GM18498 (cell line): ENCODE measurements around the gene TBX20.

Experiments
- ATAC-seq: cut with Tn5 transposase; IDR thresholded peaks from one replicate; pipeline ENCODE4 v1.9.1; 2021; ENCODE audit warnings: mild to moderate bottlenecking, moderate library complexity; ENCODE audit not compliant: unreplicated experiment

TBX20 gene, protein sequence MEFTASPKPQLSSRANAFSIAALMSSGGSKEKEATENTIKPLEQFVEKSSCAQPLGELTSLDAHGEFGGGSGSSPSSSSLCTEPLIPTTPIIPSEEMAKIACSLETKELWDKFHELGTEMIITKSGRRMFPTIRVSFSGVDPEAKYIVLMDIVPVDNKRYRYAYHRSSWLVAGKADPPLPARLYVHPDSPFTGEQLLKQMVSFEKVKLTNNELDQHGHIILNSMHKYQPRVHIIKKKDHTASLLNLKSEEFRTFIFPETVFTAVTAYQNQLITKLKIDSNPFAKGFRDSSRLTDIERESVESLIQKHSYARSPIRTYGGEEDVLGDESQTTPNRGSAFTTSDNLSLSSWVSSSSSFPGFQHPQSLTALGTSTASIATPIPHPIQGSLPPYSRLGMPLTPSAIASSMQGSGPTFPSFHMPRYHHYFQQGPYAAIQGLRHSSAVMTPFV

DNA sequence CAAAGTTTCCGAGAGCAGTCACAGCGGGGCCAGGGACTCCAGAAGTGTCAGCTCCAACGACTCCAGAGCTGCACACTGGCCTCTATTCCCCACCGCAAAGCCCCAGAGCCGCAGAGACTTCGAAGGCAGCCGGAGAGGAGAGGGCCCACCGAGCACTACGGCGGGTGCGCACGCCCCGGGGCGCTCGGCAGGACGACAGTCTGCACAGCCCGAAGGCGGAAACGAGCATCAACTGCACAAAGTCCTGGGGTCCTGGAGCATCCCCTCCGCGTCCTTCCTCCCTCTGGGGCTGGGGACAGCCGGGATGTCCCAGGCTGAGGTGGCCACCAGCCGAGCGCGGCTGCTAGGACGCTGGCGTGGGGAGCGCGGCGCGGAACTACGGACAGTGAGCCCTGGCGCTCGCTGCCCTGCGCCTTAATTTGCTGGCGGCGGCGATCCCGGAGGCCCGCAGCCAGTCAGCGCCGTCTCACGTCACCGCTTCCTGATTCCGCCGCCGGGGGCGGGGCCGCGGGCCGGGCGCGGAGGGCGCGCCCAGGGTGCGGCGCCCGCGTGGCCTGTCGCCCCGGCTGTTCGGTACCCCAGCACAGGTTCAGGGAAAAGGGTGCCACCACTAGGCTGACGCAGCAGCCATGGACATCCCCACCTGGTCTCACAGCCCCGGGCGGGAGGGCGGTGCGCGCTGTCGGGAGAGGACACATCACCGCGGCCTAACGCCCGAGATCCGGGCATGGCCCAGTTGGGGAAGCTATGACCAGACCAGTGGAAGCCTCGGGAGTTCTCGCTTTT is at the start of gene TBX20:
Gene TBX20 (minus strand): TSS at position 391 of the 786 bp plus-strand sequence. CDS start 480 bp downstream, outside the sequence.
- ATAC-seq, result no peak

DNA sequence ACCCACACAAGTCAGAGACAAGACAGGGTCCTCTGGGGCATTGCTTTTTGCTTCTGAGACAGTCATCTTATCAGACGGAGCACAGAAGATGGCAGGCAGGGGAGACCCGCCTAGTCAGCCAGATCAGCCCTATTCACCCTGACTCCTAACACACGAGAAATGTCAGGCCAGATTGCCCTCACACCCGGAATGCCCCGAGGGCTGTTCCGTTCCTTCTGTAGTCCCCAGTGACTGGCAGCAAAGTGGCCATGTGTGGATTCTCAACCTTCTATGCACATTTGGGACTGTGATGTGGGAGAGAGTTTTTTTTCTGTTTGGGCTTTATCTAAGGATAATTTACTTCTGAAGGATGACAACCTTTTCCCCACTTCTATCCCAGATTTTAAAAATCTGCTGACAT is 35.5 kb upstream of the TBX20 start:
- no peak for ATAC-seq

DNA sequence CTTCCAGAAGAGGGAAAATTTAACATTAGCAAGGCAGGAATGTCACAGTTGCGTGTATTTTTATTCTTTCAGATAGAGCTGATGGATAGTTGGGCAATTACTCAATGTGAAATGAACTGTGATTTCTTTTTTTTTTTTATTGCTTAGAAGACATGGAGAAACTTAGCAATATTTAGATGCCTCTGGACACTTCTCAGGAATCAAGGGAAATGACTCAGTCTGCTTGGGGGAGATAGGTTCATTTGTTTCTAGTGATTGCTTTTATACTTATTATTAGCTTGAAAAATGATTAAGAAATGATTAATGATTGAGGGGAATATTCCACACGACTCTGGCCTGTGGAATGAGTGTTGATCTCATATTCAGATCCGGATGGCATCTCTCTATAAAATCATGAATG is 33.1 kb upstream of the TBX20 start:
- ATAC-seq, result no peak

- no peak for ATAC-seq
Observed at GRCh38 chr7:35286422-35286821, 32.5 kb upstream of the TBX20 start.

DNA sequence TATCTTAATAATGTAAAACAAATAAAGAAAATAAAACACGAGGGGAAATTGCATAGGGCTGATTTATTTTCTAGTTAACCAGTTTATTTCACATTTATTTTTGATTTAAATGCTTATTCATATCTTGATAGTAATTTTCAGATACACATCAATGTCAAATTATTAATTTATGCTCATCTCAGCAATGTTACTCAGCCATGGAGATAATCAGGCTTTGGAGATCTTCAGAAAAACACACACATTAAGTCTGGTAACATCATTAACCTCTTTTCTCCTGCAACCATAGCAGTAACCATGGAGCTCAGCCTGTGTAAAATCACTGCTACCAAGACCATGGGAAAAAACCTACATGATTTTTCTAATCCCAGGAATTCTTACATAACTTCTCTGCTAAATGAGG is 31.9 kb upstream of the TBX20 start:
- no peak for ATAC-seq

GRCh38 chr7:35280902-35281301 is 27.0 kb upstream of the TBX20 start:
- no peak for ATAC-seq

DNA sequence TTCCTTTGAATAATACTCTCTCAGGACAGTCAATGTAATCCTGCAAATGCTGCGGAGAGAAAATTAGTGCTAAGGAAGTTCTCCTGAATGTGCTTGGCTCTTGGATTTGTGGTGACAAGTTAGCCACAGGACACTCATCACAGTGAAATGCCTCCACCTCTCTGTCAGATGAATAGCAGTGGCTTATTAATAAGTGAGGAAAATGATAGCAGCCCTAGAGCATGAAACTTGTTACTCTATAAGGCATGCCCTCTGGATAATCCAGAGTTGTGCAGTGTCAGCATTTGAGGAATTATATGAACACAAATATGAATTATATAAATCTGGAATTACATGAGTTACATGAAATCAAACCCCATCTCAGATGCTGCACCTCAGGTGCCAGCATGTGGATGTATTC is 23.5 kb upstream of the TBX20 start:
- no peak for ATAC-seq

GRCh38 chr7:35272246-35272645 is 18.3 kb upstream of the TBX20 start:
- ATAC-seq, result no peak

DNA sequence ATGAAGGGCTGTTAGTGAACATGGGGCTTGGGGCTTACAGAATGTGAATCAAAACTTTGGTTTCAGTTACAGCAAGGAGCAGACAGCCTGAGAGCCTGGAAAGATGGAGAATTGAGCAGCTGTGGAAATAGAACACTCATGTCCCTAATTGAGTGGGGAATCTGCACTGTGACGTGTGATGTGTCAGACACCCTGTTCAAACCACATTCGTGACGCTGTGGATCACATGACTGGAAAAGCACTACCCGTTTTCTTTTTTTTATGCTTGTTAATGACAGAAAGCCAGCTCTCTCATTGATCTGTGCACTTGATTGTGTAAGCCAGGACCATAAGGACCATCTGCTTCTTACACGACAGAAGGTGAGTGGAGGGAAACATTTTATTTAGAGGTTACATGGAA is 15.1 kb upstream of the TBX20 start:
- no peak for ATAC-seq

- ATAC-seq, result no peak
Observed at GRCh38 chr7:35267411-35267810, 13.5 kb upstream of the TBX20 start.

DNA sequence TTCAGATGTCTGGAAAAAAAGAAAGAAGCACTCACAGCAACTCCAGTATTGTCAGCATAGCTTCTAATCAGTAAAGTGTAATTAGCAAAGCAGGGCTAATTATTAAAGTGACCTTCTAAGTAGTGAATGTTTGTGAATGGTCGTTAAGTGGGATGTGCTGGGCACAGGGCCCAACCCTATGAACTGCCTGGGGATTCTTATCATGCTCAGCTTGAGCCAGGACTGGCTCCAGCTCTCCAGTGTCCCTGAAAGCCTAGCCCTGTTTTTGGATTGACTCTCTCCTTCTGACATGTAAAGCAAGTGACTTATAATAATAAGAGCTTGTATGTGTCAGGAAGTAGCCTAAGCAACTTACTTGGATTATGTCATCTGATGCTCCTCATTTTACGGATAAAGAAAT is 9.5 kb upstream of the TBX20 start:
- ATAC-seq, result no peak

- ATAC-seq, result no peak
Observed at GRCh38 chr7:35261476-35262285, 7.8 kb upstream of the TBX20 start.

DNA sequence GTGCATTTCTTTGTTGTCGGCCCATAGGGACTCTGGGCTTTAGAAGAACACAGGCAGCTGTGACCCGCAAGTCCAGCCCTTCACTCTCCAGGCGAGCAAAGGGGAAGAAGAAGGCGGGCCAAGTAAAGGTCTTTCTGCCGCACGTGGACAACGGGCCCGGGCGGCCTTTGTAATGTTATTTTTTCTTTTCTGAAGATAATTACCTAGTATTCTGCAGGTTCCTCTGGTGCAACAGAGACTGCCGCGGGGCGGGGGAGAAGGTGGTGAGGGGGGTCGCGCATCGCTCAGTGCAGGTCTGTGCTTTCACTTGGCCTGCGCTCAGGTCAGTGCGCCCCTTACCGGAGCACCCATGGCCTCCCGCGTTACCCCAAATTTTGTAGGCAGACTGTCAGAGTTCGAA is 7.1 kb upstream of the TBX20 start:
- ATAC-seq, result no peak

DNA sequence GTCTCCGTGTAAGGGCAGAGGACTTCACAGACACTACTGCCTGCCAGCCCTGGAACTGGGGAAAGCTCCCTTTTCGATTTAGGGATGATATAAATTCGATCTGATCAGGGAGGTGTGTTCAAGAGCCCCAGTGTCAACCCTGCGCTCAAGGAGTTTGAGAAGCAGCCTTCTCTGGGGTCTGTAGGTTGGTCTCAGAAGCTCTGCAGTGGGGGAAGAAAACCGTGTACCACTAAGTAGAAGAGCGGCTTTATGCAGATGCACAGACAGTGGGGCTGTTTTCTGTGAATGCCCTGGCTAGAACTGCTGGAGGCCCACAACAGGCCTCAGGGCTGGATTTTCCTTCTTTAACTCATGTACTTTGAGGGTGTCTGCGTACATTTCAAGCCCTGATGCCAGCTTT is 6.3 kb upstream of the TBX20 start:
- ATAC-seq, result no peak

DNA sequence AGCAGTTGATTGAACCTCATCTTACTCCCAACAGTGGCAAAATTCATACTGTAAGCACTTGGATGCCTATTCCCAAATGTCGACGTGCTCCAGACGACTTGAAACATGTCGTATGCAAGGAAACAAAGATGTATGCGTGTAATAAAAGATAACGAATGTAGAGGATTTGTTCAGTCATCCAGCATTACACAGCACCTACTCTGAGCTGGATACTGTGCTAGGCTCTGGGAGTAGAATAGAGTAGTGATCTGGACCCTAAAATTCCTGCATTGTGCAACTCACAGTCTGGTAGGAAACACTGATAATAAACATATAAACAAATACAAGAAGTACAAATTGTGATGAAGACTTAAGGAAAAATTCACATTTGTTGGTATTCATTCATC is 5.6 kb upstream of the TBX20 start:
- ATAC-seq, result no peak

GRCh38 chr7:35258868-35259522 is 5.1 kb upstream of the TBX20 start:
- ATAC-seq, result no peak

DNA sequence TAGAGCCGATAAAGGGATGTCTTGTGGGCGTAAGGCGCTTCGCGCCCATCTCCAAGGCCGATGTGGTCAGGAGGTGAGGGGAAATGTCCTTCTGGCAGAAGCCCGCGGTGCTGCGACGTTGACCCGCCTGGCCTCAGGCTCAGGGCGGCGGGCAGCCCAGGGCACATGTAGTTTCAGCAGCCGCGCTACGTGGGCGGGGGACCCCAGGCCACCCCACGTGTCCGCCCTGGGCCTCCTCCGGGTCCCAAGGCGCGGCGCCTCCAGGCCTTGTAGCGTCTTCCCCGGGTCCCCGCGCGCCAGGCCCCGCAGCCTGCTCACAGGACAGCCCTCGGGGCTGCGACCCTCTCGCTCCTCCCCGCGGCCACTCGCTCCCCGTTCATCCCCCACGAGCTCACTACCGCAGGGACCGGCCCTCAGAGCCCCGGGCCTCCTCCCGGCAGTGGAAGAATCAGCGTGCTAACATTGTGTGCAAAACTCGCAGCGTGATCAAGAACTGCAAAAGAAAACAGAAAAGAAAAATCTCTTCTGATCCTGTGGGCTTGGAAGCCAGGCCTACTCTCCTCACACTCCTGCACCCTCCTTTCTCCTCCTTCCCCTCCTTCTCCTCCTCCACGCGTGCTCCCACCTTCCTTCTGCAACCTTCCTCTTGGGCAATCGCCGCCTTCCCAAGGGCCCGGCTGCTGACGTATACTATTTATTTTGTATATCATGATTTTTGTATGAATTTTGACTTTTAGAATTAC is 4.4 kb upstream of the TBX20 start:
- no peak for ATAC-seq

DNA sequence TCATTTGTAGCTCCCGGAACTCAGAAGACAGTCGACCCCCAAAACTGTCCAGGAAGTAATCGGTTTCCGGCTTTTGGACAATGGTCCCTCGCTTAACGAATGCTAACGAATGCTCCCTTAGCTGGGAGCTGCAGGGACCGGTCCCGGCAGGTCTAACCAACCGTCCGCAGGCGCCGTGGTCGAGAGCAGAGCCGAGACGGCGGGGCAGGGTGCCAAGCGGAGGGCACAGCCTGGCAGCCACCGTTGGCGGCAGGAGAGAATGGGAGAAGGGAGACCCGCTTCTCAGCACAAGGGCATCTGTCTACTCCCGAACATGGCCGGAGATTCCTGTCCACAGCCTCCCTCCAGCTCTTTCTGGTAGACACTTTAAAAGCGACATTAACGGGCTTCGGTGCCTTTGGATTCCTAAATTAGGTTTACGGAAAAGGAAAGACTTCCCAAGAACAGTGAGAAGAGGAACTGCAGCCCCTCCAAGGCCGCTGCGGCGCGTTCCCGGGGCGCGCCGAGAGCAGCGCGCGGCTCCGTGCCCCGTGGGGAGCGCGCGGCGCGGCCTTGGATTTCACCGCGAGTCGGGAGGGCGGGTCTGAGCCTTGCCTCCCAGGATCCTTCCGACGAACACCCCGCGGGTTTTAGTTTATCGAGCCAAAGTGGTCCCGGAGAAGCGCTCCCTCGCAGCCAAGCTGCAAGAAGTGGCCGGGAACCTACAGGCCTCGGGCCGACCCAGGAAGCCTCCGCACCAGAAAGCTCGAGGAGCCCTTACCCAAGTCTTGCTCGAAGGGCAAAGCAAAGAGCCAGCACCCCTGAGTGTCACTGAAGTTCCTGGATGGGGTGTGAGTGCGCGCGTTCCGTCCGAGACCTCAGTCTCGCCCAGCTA is 3.6 kb upstream of the TBX20 start:
- no peak for ATAC-seq
